CD14-positive monocyte (primary cell): ENCODE measurements around the gene YTHDF1. TPM values are rescaled to one million over a fixed set of nuclear protein-coding genes. Genes with fewer than 3 reads are reported as not detected.

Source experiments
- DNase-seq, 3 donors: peaks; one replicate each; pipeline ENCODE4 v3.0.0-alpha.2; 2011 to 2022
- H2AFZ ChIP-seq: 2 replicates; pipeline ENCODE4 v1.6.0; 2012; ENCODE audit warnings: mild to moderate bottlenecking, low read depth, low read length, inconsistent platforms; ENCODE audit not compliant: insufficient read depth, poor library complexity, severe bottlenecking
- H3K27ac ChIP-seq, 2 donors: 1 replicate in 1 of 2; 2 replicates in 1 of 2; pipeline ENCODE4 v1.5.1; 2012 to 2013; ENCODE audit warnings: low read length in 2 of 2, control low read depth in 1 of 2, inconsistent platforms in 1 of 2, low read depth in 1 of 2, mild to moderate bottlenecking in 1 of 2
- H3K27me3 ChIP-seq, 2 donors: one replicate each; pipeline versions ENCODE4 v1.6.0 to v1.6.1; 2011 to 2013; ENCODE audit warnings: low read length in 2 of 2; ENCODE audit not compliant: control insufficient read depth in 2 of 2, insufficient read depth in 2 of 2
- H3K36me3 ChIP-seq, 2 donors: replicated peaks in 1 of 2; 1 replicate in 1 of 2; 2 replicates in 1 of 2; pipeline versions ENCODE4 v1.5.1 to v1.6.1; 2012 to 2013; ENCODE audit warnings: low read length in 2 of 2, control low read depth in 1 of 2, inconsistent platforms in 1 of 2, mild to moderate bottlenecking in 1 of 2; ENCODE audit not compliant: insufficient read depth in 2 of 2, control insufficient read depth in 1 of 2
- H3K4me1 ChIP-seq, 2 donors: 1 replicate in 1 of 2; 2 replicates in 1 of 2; pipeline versions ENCODE4 v1.5.1 to v1.6.1; 2012 to 2013; ENCODE audit warnings: low read length in 2 of 2, control low read depth in 1 of 2, inconsistent platforms in 1 of 2, mild to moderate bottlenecking in 1 of 2, moderate library complexity in 1 of 2; ENCODE audit not compliant: insufficient read depth in 2 of 2, control insufficient read depth in 1 of 2
- H3K4me2 ChIP-seq: replicated peaks from 2 replicates; pipeline ENCODE3; 2012; ENCODE audit warnings: low read length, moderate library complexity, mild to moderate bottlenecking; ENCODE audit not compliant: poor library complexity, severe bottlenecking; ENCODE audit errors: extremely low read depth
- H3K4me3 ChIP-seq, 3 experiments: fragments of 200-600 bp in 1 of 3; sonication (generic) in 1 of 3; replicated peaks in 1 of 3; 1 replicate in 2 of 3; 2 replicates in 1 of 3; pipeline ENCODE4 v1.5.1; 2011 to 2013; ENCODE audit warnings: low read length in 3 of 3, mild to moderate bottlenecking in 3 of 3, control low read depth in 2 of 3, low read depth in 2 of 3, inconsistent platforms in 1 of 3, moderate library complexity in 1 of 3
- H3K79me2 ChIP-seq: 2 replicates; pipeline ENCODE4 v1.6.0; 2012; ENCODE audit warnings: mild to moderate bottlenecking, control low read depth, inconsistent platforms, low read length, moderate library complexity; ENCODE audit not compliant: insufficient read depth
- H3K9ac ChIP-seq: 2 replicates; pipeline ENCODE4 v1.6.0; 2017; ENCODE audit warnings: low read length, mild to moderate bottlenecking; ENCODE audit not compliant: insufficient read depth, poor library complexity, severe bottlenecking
- H3K9me3 ChIP-seq, 2 donors: replicated peaks in 1 of 2; 1 replicate in 1 of 2; 2 replicates in 1 of 2; pipeline versions ENCODE4 v1.5.1 to v1.6.1; 2012 to 2013; ENCODE audit warnings: low read length in 2 of 2, control low read depth in 1 of 2; ENCODE audit not compliant: control insufficient read depth in 1 of 2, insufficient read depth in 1 of 2
- H4K20me1 ChIP-seq: 2 replicates; pipeline ENCODE4 v1.6.0; 2012; ENCODE audit warnings: mild to moderate bottlenecking, low read length, control low read depth, moderate library complexity; ENCODE audit not compliant: insufficient read depth
- H3K27ac Mint-ChIP-seq, 7 donors: one replicate each; pipeline ENCODE4 v1.8.0; 2020; ENCODE audit warnings: mild to moderate bottlenecking in 7 of 7, mixed read lengths in 7 of 7, moderate library complexity in 6 of 7, inconsistent platforms in 2 of 7
- H3K27me3 Mint-ChIP-seq, 3 donors: one replicate each; pipeline ENCODE4 v1.8.0; 2021 to 2022; ENCODE audit warnings: low read depth in 3 of 3, mild to moderate bottlenecking in 3 of 3, mixed read lengths in 3 of 3, moderate library complexity in 3 of 3, inconsistent platforms in 1 of 3
- H3K36me3 Mint-ChIP-seq, 2 donors: one replicate each; pipeline ENCODE4 v1.8.0; 2020; ENCODE audit warnings: mixed read lengths in 2 of 2, inconsistent platforms in 1 of 2, mild to moderate bottlenecking in 1 of 2
- H3K4me1 Mint-ChIP-seq: one replicate; pipeline ENCODE4 v1.8.0; 2020; ENCODE audit warnings: mild to moderate bottlenecking, mixed read lengths
- H3K4me3 Mint-ChIP-seq, 2 donors: one replicate each; pipeline ENCODE4 v1.8.0; 2020; ENCODE audit warnings: mild to moderate bottlenecking in 2 of 2, mixed read lengths in 2 of 2, moderate library complexity in 1 of 2
- H3K9me3 Mint-ChIP-seq, 7 donors: one replicate each; pipeline ENCODE4 v1.8.0; 2020 to 2022; ENCODE audit warnings: mixed read lengths in 7 of 7, mild to moderate bottlenecking in 6 of 7, moderate library complexity in 6 of 7, inconsistent platforms in 2 of 7
- CTCF ChIP-seq: fragments of 200-600 bp; IDR thresholded peaks from one replicate; pipeline ENCODE4 v1.8.0; 2022; ENCODE audit warnings: antibody characterized with exemption, mild to moderate bottlenecking
- WGBS: methylation state at CpG from one replicate; pipeline ENCODE4 v1.1.5; 2013; ENCODE audit warnings: missing lambda C conversion rate; ENCODE audit not compliant: insufficient coverage; 5-methylcytosine and 5-hydroxymethylcytosine counted together
- intact Hi-C, 2 donors: fragments of 100-400 bp; cut with micrococcal nuclease; formaldehyde crosslinking; loops; one replicate each; pipeline versions ENCODE4 v1.15.0 to v1.15.1; 2023
- polyA plus RNA-seq, 3 donors: library from polyadenylated mRNA; depleted of rRNA in 1 of 3; unstranded in 2 of 3; stranded (reverse) in 1 of 3; fragments of 300-500 nt in 2 of 3; fragments of >200 nt in 1 of 3; fragmentation: Illumina TruSeq in 2 of 3; gene quantifications; 1 replicate in 2 of 3; 2 replicates in 1 of 3; pipeline ENCODE4 v1.2.3, GENCODE V29; 2012 to 2021

YTHDF1 gene
- polyA plus RNA-seq, 3 donors, result 18.0 to 33.4 (median 25.9) TPM

DNA sequence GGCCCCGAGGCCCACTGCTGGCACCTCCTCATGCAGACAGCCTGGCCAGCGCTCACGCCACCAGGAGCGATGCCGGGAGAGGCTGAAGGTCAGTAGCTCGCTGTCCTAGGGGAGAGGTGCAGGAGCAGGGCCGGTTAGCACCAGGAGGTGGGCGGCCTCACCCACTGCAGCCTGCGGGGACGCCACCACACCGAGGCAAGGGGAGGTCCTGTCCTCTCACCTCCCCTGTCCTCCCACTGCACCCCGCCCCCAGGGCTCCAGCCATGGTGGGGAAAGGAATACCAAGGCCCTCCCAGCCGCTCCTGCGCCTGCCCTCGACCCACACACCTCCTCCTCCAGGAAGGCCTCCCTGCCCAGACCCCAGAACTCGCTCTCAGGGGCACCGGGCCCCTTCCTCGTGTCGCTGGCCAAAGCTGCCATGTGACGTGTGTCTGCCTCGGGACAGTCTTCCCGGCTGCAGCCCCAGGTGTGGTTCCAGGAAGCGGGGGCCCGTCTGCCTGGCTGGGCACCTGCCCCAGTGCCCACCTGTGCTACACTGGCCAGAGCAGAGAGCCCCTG, 31.8 kb upstream of the YTHDF1 start:
- intact Hi-C loops, result no loop called here

More for the DNA sequence above, 31.8 kb upstream of the YTHDF1 start:
- WGBS, result 81% methylated on average over 18 of the region's 24 CpGs
- no peak overlapping the region for H3K4me2 ChIP-seq
- Mint-ChIP-seq H3K4me1 (no peaks in the 10 kb centered on the region), H3K9me3 (peaks cover 0 to 10% (median 1%) of the 10 kb centered on the region in 7 donors), H3K4me3 (no peak overlapping the region), H3K27ac (peak overlapping the region in 1 of 7 donors; percentile 63), H3K27me3 (peaks cover 34 to 58% (median 38%) of the 10 kb centered on the region in 3 donors), H3K36me3 (no peaks in the 10 kb centered on the region)
- H3K27ac ChIP-seq, result no peak overlapping the region
- no peaks in the 10 kb centered on the region for H3K36me3 ChIP-seq
- H2AFZ ChIP-seq, result no peak overlapping the region
- H3K79me2 ChIP-seq, result no peaks in the 10 kb centered on the region
- H3K4me1 ChIP-seq, result no peaks in the 10 kb centered on the region
- peaks cover 2 to 31% of the 10 kb centered on the region in 2 donors for H3K27me3 ChIP-seq
- DNase-seq, result no peak
- no peak overlapping the region for H3K9ac ChIP-seq
- no peak overlapping the region for H3K4me3 ChIP-seq
- no peaks in the 10 kb centered on the region for H4K20me1 ChIP-seq
- H3K9me3 ChIP-seq, result peaks cover 0 to 2% of the 10 kb centered on the region in 2 donors
- TF ChIP-seq CTCF, result no peak
